Raji (cell line): ENCODE results near the gene ANKRD11.

Source experiments
- POLR2A ChIP-seq: IDR thresholded peaks from 2 replicates; pipeline ENCODE4 v1.6.1; 2011; ENCODE audit warnings: low read depth, low read length, control low read depth; ENCODE audit not compliant: insufficient read depth

Gene ANKRD11

GRCh38 chr16:89312598-89313299, 177.6 kb downstream of the ANKRD11 start:
- no peak for TF ChIP-seq POLR2A

- no peak for TF ChIP-seq POLR2A
These were observed 178.2 kb downstream of the ANKRD11 start for GRCh38 chr16:89312194-89312593.

DNA sequence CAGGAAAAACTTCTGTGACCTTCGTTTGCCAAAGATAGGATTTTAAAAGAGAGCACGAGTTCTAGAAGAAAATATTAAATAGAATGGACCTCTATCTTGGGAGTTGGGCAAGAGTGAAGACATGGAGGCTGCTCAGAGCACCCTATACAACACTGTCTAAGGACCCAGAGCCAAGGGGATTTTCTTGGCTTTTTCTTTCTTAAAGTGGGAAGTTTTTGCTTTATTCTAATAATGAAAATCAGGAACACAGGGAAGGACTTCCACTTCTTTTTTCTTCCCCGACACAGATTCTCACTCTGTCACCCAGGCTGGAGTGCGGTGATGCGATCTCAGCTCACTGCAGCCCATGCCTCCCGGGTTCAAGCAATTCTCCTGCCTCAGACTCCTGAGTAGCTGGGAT, 178.7 kb downstream of the ANKRD11 start:
- no peak for TF ChIP-seq POLR2A

DNA sequence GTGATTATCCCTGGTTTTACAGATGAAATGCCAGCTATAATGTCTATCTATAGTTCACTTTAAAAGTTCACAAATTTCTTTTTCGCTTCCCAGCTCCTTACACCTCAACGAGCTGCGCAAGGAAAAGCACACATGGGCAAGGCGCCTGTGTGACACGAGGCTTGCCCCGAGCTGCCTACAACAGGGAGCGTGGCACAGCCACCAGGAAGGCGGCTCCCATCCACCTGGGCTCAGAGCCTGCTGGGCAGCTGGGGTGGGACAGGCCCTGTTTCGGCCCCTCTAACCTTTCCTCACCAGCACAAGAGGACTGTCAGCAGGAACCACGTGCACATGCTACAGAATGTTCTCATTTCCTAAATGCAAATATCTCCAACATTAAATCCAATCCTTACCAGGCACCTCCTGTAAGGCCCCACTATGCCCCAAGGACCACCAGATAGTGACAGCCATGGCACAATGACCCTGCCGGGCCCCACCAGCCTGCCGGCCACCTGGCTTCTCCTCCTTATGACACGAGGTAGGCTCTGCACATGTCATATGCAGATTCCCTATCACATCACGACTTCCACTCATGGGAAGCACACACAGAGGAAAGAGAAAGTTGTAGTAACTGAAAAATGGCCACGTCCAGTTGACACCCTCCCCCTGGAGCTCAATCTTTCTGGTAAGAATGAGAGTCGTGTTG, 180.8 kb downstream of the ANKRD11 start:
- TF ChIP-seq POLR2A: no peak

GRCh38 chr16:89308391-89309333, 181.7 kb downstream of the ANKRD11 start:
- TF ChIP-seq POLR2A: no peak

- no peak for TF ChIP-seq POLR2A
These were observed 182.9 kb downstream of the ANKRD11 start for GRCh38 chr16:89307421-89307805.

DNA sequence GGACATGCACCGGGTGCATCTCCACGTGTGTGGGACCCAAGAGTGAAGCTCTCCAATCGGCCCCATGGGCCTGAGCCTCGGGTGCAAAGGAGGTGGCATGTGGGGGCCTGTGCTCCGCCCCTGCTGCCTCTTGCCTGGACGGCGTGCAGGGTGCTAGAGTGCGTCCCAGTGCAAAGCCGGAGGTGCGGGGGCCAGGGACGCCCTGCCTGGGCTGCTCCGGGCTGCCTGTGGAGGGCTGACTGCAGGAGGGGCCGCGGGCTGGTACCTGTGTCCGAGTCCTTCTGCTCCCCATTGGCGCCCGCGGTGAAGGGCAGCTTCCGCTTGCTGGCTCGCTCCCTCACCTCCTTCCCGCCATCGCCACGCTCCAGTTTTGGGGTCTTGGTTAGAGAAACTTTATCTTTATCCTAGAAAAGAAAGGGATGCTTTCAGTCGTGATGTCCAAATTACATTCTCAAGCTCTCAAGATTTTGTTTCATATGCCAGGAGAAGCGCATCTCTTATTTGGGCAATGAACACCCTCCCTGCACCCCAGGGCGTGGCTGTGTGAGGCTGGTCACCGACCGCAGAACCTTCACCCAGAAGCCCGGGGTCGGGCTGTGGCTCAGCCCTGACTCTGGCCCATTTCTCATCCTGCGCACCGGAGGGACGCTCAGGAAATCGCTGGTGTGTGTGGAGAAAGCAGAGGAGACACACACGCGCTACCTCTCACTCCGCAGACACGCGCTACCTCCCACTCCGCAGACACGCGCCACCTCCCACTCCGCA, 185.2 kb downstream of the ANKRD11 start:
- TF ChIP-seq POLR2A: no peak

GRCh38 chr16:89304181-89304851, 186.0 kb downstream of the ANKRD11 start:
- no peak for TF ChIP-seq POLR2A

DNA sequence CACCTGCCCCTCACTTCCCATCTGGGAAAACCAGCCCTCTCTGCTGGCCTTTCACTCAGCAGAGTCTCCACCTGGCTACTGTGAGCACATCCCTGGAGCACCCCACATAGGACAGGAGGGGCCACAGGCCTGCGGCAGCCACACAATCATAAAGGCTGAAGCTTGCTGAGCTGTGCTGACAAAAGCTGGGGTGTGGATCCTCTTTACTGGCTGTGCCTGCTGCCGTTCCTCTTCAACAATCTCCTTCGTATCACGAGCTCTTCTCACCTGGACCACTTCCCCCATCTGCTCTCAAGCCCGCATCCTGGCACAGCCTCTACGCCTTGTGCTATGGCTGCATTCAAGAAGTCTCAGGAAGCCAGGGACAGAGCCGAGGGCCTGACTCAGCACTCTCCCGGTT, 186.7 kb downstream of the ANKRD11 start:
- TF ChIP-seq POLR2A: no peak

GRCh38 chr16:89300976-89301360, 189.4 kb downstream of the ANKRD11 start:
- no peak for TF ChIP-seq POLR2A

DNA sequence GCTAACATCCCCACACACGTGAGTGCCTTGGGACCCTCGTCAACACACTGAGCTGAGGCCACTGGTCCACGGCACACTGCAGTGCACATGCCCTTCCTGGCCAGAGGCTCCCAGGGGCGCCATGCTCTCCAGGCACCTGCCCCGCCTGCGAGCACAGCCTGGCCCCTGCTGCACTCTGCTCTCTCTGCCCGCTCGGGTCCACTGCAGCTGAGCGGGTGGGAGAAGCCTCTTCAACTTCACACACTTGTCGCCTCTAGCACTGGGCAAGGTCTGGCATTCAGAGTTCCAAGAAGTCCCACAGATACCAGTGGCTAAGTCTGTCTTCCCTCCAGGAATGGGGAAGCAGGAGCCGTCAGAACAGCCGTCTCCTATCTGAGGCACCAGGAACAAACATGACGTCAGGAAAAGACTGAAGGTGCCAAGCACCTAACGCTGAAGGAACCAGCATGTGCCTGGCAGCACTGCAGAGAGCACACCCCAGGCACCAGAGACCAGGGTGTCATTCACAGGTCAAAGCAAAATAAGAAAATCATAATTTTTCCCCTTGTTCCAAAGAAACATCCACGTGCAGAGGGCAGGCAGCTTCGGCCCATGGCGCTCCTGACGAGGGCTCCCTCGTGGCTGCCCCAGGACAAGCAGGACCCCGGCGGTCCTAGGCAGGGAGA, 189.9 kb downstream of the ANKRD11 start:
- no peak for TF ChIP-seq POLR2A

DNA sequence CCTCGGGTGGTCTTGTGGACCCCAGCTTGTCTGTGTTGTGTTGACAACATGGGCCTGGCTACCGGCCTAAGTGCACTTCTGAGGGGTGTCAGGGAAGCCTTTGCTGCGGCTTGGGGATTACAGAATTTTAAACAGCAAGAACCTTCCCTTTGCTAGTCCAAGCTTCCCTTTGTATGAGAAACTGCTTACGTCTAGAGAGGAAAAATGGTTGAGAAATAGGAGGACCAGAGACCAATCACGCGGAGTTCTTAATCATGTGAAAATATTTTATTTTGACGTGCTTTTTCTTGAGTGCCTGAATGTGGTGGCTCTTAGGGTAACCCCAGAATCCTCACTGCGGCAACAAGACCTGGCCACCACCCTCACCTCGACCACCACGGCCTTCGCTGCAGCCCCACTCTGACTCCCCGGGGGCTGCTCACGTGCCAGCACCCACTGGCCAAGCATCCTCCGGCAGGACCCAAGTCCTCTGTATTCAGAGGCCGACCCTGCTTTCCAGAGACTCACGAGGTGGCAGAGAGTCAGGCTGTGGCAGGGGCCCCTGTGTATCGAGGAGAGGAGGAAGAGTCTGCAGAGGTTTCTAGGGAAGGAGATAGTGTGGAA, 191.6 kb downstream of the ANKRD11 start:
- no peak for TF ChIP-seq POLR2A

DNA sequence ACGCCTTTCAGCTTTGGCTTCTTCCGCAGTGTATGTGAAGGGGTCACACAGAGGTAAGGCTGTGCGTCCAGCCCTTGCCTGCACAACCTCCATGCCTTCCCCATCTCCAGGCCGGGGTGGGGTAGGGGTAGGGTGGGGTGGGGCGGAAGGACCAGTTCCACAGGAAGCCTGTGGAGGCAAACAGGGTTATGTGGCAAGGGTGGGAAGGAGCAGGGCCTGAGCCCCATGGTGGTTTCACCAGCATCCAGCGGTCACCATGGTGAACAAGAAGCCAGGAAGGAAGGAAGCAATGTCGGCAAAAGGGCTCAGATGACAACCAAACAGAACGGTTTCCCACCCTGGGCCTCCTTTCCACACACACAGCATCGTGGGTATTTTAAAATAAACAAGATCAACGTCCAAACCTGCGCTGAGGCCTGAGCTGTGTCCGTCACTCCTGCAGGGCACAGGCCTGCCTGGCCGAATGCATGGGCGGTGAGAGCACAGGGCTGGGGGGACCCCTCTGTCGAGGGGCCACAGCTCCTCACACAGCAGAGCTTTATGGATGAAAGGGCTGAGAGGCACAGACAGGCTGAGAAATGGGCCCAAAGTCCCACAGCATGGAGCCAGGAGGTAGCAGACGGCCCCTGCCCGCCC, 192.3 kb downstream of the ANKRD11 start:
- TF ChIP-seq POLR2A: no peak
